A172 (cell line): ENCODE results near the gene FAM13A. TPM values are rescaled to one million over a fixed set of nuclear protein-coding genes. Genes with fewer than 3 reads are reported as not detected.

Experiments used
- DNase-seq: peaks from one replicate; pipeline ENCODE4 v3.0.0-alpha.2; 2015; ENCODE audit warnings: low spot score
- total RNA-seq: library from RNA; depleted of rRNA; stranded (reverse); fragments of >200 nt; shearing (Covaris generic); gene quantifications from 2 replicates; pipeline ENCODE4 v1.2.3, GENCODE V29; 2014; rRNA removed

Gene FAM13A
- total RNA-seq, 1 experiment from 2014 or later: 9.8 TPM

- no peak for DNase-seq
Observed at GRCh38 chr4:88720451-88721428, 336.2 kb downstream of the FAM13A start.

DNA sequence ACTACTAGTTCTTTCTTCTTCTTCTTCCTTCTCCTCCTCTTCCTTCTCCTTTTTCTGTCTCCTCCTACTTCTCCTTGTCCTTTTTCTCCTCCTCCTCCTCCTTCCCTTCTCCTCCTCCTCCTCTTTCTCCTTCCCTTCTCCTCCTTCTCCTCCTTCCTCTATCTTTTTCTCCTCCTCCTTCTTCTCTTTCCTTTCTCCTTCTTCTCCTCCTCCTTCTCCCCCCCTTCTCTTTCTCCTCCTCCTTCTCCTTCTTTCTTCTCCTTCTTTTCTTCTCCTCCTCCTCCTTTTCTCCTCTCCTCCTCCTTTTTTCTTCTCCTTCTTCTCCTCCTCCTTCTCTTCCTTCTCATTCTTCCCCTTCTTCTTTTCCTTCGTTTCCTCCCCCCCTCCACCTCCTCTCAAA is 337.6 kb downstream of the FAM13A start:
- no peak for DNase-seq

- no peak for DNase-seq
Observed at GRCh38 chr4:88718098-88718497, 338.9 kb downstream of the FAM13A start.

DNA sequence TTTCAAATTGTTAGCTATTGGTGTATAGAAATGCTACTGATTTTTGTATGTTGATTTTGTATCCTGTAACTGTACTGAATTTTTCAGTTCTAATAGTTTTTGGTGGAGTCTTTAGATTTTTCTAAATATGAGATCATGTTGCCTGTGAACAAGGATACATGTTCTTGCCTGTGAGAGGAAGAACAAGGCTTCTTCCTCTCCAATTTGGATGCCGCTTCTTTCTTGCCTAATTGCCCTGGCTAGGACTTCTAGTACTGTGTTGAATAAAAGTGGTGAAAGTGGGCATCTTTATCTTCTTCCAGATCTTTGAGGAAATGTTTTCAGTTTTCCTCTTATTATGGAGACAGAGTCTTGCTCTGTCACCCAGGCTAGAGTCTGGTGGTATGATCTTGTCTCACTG is 343.2 kb downstream of the FAM13A start:
- no peak for DNase-seq

- DNase-seq: no peak
Observed at GRCh38 chr4:88709989-88710388, 347.0 kb downstream of the FAM13A start.

DNA sequence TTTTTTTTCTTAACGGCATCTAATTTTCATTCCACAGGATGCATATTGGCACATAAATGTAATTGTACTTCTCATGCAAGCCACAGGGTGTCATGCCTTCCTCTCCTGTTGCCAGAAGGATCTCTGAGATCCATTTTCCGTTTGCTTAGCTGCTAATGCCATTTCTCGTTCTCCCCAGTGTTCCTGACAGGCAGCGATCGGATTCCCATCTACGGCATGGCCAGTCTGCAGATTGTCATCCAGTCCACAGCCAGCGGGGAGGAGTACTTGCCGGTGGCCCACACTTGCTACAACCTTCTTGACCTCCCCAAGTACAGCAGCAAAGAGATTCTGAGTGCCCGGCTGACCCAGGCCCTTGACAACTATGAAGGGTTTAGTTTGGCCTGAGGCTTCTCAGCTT is 350.4 kb downstream of the FAM13A start:
- DNase-seq: peak; percentile 31

DNA sequence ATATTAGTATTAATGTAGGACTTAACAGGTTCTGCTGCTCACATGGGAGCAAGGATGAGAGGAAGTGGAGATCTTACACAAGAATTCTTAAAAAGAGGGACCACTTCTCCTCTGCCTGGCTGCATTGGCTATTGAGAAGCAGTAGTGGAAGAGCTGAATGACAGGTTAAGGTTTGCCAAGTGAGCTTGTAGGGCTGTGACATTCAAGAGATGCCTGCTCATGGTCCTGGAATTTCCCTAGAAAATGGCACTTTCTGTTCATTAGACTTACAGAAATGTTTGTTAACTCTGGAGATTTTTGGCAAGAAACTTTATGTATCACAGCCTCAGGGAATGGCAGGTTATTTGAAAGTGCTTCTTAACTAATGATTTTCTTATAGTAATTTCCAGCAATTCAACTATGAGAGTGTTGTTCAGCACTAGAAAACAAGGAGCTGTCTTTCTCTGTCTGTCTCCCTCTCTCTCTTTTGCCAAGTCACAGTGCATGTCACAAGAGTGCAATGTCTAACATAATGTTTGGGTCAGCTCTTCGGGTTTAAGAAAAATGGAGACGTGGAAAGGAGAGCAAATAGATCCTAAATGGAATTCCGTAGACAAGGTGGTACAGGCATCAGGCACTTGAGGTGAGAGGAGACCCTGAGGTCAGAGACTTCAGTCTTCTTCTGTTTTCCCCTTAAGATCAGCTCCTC is 351.0 kb downstream of the FAM13A start:
- no peak for DNase-seq

GRCh38 chr4:88705223-88705622 is 351.8 kb downstream of the FAM13A start:
- DNase-seq: no peak

DNA sequence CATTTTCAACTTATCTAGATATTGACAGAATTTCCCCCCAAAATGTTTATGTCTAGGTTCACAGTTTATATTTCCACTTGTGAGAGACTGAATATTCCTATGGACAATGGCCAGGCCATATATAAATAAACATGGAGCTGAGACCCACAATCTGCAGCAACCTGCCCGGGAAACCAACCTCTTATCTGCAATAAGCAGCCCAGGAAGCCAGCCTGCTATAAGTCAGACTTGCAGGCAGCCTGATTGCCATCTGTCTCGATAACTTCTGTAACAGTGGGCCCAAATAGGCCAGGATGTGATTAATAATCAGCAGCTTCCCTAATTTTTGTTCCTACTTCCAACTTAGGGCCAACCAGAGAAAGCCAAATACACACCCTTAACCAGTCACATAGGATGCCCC is 354.2 kb downstream of the FAM13A start:
- no peak for DNase-seq

DNA sequence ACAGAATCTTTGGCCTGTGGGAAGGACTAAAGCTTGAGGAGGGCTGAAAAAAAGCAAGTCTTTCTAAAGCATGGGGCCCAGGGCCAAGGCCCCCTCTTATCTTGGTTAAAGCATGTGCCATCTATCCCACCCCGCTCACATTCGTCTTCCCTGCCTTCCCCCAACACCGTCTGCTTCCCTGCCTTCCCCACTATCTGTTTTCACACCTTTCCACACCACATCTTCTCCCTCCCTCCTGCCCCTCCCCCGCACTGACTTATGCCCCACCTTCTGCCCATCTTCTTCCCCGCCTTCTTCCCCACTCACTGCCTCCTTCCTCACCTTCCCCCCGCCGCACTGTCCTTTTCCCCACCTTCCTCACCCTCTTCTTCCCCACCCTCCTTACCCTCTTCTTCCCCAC is 358.5 kb downstream of the FAM13A start:
- DNase-seq: no peak

DNA sequence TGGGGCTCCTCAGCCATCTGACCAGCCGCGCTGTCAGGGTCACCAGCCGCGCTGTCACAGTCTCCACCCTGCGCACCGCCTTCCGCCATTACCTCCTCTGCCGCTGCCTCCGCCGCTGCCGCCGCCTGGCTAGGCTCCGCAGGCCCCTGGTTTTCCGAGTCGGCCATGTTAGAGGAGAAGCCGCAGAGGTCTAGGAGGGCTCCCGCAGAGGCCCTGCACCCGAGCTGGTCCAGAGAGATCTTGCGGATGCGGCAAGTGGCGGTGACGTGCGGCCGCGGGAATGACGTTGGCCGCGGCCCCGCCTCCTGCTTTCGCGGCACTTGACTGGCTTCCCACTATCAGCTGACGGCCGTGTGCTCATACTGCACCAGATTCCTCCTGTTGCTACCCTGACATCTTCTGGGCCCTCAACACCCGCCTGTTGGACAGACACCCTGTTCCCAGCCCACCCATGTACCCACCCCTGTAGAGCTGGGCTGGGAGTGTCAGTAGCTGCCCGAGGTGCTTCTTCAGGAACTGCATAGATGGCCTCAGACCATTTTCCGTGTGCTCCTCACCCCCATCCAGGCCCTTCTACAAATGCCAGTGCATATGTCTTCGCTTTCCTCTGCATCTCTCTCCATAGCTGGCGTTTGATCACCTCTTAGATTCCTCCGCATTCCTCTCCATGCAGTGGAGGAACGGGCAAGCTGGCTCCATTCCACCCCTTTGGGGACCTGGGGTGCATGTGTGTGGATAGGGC is 359.2 kb downstream of the FAM13A start, which contains the start of gene NAP1L5:
NAP1L5 (minus strand) TSS at position 242 of the 742 bp plus-strand sequence; CDS start at position 167, 75 bp downstream.
- DNase-seq: peak; percentile 30

GRCh38 chr4:88697141-88697540 is 359.8 kb downstream of the FAM13A start:
- no peak for DNase-seq

DNA sequence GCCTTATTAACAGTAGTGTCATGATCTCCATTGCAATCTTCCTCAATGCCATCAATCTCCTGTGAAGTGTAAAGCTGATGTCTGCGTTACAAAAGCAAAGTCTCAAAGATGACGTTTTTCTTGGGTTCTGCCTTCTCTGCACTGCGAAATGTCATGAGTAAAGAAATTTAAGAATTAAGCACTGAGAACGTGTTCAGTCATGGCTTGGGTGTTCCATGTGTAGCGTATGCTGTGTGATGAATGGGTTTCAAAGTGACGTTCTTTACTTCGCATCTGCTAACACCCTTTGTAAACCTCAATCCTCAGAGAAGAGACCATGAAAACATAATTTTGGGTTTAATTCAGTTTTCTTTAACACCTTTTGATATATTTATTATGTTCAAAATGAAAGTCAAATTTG is 360.4 kb downstream of the FAM13A start:
- no peak for DNase-seq

- DNase-seq: no peak
Observed at GRCh38 chr4:88693792-88694191, 363.2 kb downstream of the FAM13A start.

GRCh38 chr4:88690355-88690754 is 366.6 kb downstream of the FAM13A start:
- peak; percentile 26 for DNase-seq

DNA sequence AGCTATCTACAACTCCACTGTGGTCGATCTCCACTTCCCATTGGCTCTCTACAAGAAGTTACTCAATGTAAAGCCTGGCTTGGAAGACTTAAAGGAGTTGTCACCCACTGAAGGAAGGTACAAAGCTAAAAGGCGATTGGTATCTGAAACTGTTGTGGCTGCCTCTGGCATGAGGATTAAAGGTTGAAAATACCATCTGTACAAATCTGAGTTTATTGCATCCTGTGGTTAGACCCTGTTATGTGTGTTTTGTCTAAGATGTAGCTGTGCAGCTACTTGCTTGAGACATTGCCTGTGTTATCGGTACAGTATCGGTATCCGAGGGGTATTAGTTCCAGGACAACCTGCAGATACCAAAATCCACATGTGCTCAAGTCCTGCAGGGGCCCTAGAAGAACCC is 375.8 kb downstream of the FAM13A start:
- DNase-seq: no peak

Other genes with a start within 250 kb of the FAM13A start
- 10.2 and 16.6 TPM in 2 replicates for gene TIGD2, start 54.3 kb upstream of the FAM13A start, total RNA-seq